GM18867 (cell line): ENCODE results near the gene ATF1.
"Not testable (repeated sequence)": the region's sequence is repeated elsewhere in the genome, so short reads cannot be mapped to it uniquely, and the experiment has no call there.

ENCODE experiments used
- ATAC-seq: cut with Tn5 transposase; IDR thresholded peaks from one replicate; pipeline ENCODE4 v1.9.1; 2021; ENCODE audit warnings: mild to moderate bottlenecking, moderate library complexity; ENCODE audit not compliant: unreplicated experiment

ATF1 gene

GRCh38 chr12:50855218-50855617 is 91.3 kb downstream of the ATF1 start:
- not testable (repeated sequence) for ATAC-seq

GRCh38 chr12:50855679-50856078 is 91.8 kb downstream of the ATF1 start:
- not testable (repeated sequence) for ATAC-seq

- no peak for ATAC-seq
These were observed 95.9 kb downstream of the ATF1 start for GRCh38 chr12:50859621-50860310.

- no peak for ATAC-seq
These were observed 98.4 kb downstream of the ATF1 start for GRCh38 chr12:50862316-50862715.

- ATAC-seq, result no peak
These were observed 101.4 kb downstream of the ATF1 start for GRCh38 chr12:50865266-50865665.

- not testable (repeated sequence) for ATAC-seq
These were observed 105.0 kb downstream of the ATF1 start for GRCh38 chr12:50868881-50869280.
